Activated CD4-positive, alpha-beta T cell treated with anti-CD3 and anti-CD28 coated beads, Interleukin-2, amount 10 ng/mL, durations not matched to agents 24 days and 14 days (primary cell): ENCODE results near the gene ARHGAP29. TPM values are rescaled to one million over a fixed set of nuclear protein-coding genes. Genes with fewer than 3 reads are reported as not detected.
"Not testable (repeated sequence)": the region's sequence is repeated elsewhere in the genome, so short reads cannot be mapped to it uniquely, and the experiment has no call there.

Experiments
- DNase-seq: peaks from one replicate; pipeline ENCODE4 v3.0.0; 2022
- H3K27ac Mint-ChIP-seq: one replicate; pipeline ENCODE4 v1.8.0; 2022; ENCODE audit warnings: mild to moderate bottlenecking, mixed read lengths
- H3K27me3 Mint-ChIP-seq: one replicate; pipeline ENCODE4 v1.8.0; 2022; ENCODE audit warnings: mixed read lengths
- H3K36me3 Mint-ChIP-seq: one replicate; pipeline ENCODE4 v1.8.0; 2022; ENCODE audit warnings: low read depth, mild to moderate bottlenecking, mixed read lengths
- H3K4me1 Mint-ChIP-seq: one replicate; pipeline ENCODE4 v1.8.0; 2021; ENCODE audit warnings: mixed read lengths
- H3K4me3 Mint-ChIP-seq: one replicate; pipeline ENCODE4 v1.8.0; 2022; ENCODE audit warnings: mild to moderate bottlenecking, moderate library complexity, mixed read lengths
- H3K9me3 Mint-ChIP-seq: one replicate; pipeline ENCODE4 v1.8.0; 2021; ENCODE audit warnings: mixed read lengths
- intact Hi-C: fragments of 100-400 bp; cut with micrococcal nuclease; formaldehyde crosslinking; loops from one replicate; pipeline ENCODE4 v1.15.1; 2023
- total RNA-seq: library from RNA; stranded (reverse); gene quantifications from 2 replicates; pipeline ENCODE4 v1.2.3, GENCODE V29; 2022

The ARHGAP29 gene
- total RNA-seq, 1 donor from 2014 or later, result not detected

DNA sequence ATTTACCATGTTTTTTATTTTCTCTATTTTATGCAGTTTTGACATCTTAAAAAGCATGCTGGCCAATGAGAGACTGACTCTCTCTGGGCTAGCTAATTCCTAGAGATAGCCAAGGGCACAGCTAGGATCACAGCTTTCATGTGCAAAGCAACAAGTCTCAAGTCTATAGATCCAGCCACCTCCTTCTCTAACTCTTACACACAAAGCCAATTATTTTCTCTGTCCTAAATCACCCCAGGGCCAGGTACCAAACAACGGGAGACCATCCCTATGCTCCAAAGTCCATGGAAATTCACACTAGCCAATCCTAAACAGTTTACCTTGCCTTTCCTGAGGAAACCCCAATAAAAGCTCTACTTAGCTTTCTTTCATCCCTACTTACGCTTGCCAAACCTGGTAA is 38.0 kb downstream of the ARHGAP29 start:
- H3K27me3 Mint-ChIP-seq, result peaks cover 32% of the 10 kb centered on the region
- intact Hi-C loops, result no loop called here
- H3K9me3 Mint-ChIP-seq, result no peaks in the 10 kb centered on the region
- no peaks in the 10 kb centered on the region for H3K4me1 Mint-ChIP-seq
- H3K36me3 Mint-ChIP-seq, result no peaks in the 10 kb centered on the region
- H3K4me3 Mint-ChIP-seq, result no peak overlapping the region
- H3K27ac Mint-ChIP-seq, result no peak overlapping the region
- DNase-seq, result no peak

DNA sequence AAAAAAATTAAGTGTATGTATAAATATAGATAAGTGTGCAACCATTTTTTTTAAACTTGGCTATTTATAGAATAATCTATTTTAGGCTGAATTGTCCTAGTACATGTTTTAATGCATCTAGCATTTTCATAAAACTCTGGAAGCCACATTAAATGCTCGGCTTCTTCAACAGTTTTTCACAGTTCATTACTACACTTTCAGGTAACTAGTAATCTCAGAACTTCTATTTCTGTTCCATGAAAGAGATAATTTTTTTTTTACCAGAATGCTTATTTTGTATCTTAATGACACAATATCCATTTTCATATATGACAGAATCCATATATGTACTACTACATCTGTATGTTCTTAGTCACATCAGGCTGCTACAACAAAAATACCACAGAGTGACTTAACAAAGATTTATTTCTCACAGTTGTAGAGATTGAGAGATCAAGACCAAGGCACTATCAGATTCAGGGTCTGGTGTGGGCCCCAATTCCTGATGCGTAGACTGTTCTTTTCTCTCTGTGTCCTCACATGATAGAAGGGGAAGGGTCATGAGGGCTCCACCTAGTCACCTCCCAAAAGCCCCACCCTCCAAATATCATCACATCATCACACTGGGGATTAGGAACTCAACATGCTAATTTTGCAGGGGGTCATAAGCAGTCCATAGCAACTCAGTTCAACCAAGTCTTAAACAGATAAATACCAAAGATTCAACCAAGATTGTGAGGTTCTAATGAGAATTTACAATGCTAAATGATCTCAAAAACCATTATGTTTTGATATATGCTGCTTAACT is 43.1 kb downstream of the ARHGAP29 start:
- Mint-ChIP-seq H3K9me3 (no peaks in the 10 kb centered on the region), H3K36me3 (no peaks in the 10 kb centered on the region), H3K27me3 (peaks cover 19% of the 10 kb centered on the region), H3K27ac (no peak overlapping the region), H3K4me3 (no peak overlapping the region), H3K4me1 (no peaks in the 10 kb centered on the region)
- intact Hi-C loops, result no loop called here
- no peak for DNase-seq

DNA sequence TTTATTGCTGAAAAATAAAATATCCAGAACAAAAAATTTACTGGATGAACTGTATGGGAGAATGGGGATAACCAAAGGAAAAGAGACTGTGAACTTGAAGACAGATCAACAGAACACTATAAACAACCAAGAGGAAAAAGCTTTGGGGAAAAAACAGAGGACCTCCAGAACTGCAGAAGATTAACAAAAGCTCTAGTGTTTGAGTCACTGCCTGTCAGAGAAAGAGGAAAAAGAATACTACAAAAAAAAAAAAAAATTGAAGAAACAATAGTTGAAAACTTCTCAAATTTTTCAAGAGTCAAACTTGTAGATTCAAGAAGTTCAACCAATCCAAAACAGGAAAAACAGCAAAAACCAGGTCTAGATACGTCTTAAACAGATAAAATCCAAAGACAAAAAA is 44.3 kb downstream of the ARHGAP29 start:
- no peak overlapping the region for H3K27ac Mint-ChIP-seq
- no peak for DNase-seq
- H3K36me3 Mint-ChIP-seq, result no peaks in the 10 kb centered on the region
- no peaks in the 10 kb centered on the region for H3K4me1 Mint-ChIP-seq
- intact Hi-C loops, result no loop called here
- H3K9me3 Mint-ChIP-seq, result no peaks in the 10 kb centered on the region
- no peak overlapping the region for H3K4me3 Mint-ChIP-seq
- peaks cover 21% of the 10 kb centered on the region for H3K27me3 Mint-ChIP-seq

DNA sequence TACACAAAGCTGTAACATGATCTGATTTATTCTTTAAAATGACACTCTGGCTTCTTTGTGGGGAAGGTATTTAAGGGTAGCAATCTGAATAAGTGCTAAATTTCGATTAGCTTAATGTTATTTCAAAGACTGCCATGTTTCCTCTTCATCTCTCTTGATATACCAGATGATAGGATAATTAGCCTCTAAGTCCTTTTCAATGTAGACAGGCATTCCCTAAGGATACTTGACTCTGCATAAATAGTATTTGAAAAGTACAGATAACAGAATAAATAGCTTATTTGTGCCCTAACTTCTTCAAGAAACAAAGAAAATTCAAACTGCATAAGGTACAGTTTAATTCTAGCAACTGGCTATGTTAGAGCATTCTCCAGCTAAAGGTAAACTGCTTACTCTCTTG is 46.2 kb downstream of the ARHGAP29 start:
- no peaks in the 10 kb centered on the region for H3K36me3 Mint-ChIP-seq

DNA sequence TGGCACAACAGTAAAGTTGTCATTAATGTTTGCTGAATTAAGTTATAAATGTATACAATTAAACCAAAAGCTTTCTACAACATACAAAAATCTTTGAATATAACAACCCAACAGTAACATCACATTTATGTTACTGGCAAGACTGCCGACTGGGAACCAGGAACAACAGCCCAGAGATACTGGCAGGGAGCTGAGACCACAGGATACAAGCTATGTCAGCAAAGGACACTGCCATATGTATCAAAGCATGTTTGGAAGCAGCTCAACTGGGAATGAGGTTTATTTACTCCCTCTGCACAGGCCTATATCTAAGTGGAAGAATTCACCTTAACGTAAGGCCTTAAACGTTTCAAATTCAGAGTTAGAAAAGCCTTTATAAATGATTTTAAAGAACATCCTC is 50.4 kb downstream of the ARHGAP29 start:
- H3K27me3 Mint-ChIP-seq, result peaks cover 19% of the 10 kb centered on the region
- no peaks in the 10 kb centered on the region for H3K36me3 Mint-ChIP-seq
- no peak overlapping the region for H3K4me3 Mint-ChIP-seq
- no peak for DNase-seq
- no peaks in the 10 kb centered on the region for H3K9me3 Mint-ChIP-seq
- H3K4me1 Mint-ChIP-seq, result no peaks in the 10 kb centered on the region
- intact Hi-C loops, result no loop called here
- H3K27ac Mint-ChIP-seq, result no peak overlapping the region

More for the DNA sequence above, 46.2 kb downstream of the ARHGAP29 start:
- Mint-ChIP-seq H3K9me3 (no peaks in the 10 kb centered on the region), H3K27ac (no peak overlapping the region), H3K4me1 (no peaks in the 10 kb centered on the region), H3K4me3 (no peak overlapping the region), H3K27me3 (peaks cover 16% of the 10 kb centered on the region)
- DNase-seq, result no peak
- intact Hi-C loops, result no loop called here

DNA sequence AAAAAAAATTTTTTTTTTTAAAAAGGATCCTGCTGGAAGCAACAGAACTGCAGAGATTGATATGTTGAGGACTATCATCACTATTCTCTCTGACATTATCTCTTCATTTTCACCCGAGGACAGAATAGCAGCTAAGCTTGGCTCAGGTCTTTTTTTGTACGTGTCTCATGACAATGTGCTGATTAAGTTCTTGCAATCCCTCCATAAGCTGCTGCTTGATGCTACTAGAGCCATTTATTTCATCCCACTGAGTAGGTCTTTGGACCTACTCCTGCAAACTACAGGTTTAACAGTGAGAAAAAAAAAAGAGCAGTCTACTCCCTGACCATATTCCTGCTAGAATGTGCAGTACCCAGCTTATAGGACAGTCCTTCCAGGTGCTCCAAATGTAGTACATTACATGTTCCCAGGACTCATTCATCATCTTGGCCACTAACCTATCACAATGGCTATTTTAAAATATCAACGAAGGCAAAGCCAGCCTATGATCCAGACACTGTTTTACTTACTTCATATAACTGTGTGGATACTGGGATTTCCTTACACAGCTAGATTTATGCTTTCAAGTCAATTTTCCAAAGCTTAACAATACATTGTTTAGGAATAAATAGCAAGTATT is 54.1 kb downstream of the ARHGAP29 start:
- H3K27ac Mint-ChIP-seq, result no peak overlapping the region
- H3K4me1 Mint-ChIP-seq, result no peaks in the 10 kb centered on the region
- H3K27me3 Mint-ChIP-seq, result peaks cover 20% of the 10 kb centered on the region
- intact Hi-C loops, result no loop called here
- no peak overlapping the region for H3K4me3 Mint-ChIP-seq
- DNase-seq, result no peak
- no peaks in the 10 kb centered on the region for H3K36me3 Mint-ChIP-seq
- H3K9me3 Mint-ChIP-seq, result no peaks in the 10 kb centered on the region

DNA sequence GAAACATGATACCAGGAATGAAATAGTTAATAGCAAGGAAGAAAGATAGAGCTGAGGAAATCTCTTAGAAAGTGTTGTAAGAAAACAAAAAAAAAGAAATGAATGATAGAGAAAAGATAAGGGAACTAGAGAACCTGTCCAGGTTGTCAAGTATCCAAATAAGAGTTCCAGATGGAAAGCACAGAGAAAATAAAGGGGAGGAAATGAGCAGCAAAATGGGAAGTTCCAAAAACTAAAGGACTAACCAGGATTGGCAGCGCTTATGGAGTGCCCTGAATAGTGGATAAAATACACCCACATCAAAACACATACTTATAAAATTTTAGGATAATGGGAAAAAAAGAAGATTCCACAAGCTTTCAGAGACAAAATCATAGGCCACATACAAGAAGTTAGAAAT is 55.2 kb downstream of the ARHGAP29 start:
- no peak overlapping the region for H3K27ac Mint-ChIP-seq
- no peaks in the 10 kb centered on the region for H3K4me1 Mint-ChIP-seq
- no peak for DNase-seq
- intact Hi-C loops, result no loop called here
- no peak overlapping the region for H3K4me3 Mint-ChIP-seq
- H3K9me3 Mint-ChIP-seq, result no peaks in the 10 kb centered on the region
- peaks cover 19% of the 10 kb centered on the region for H3K27me3 Mint-ChIP-seq
- H3K36me3 Mint-ChIP-seq, result no peaks in the 10 kb centered on the region

DNA sequence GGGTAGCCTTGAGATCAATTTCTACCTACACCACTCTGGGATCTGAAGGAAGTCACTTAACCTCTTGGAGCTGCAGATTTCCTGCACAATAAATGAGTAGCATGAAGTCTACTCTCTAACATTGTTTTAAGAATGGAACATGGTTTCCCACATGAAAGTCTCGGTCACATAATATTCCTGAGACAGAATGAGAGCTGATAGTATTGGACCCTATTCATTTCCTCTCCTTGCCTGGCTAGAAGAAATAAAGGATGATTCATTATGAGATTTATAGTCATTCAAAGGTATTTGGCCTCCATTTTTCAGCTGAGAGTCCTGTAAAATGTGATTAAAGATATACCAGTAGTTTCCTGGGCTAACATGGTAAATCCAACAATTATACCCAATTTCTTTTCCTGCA is 56.7 kb downstream of the ARHGAP29 start:
- no peaks in the 10 kb centered on the region for H3K4me1 Mint-ChIP-seq
- no peak overlapping the region for H3K27ac Mint-ChIP-seq
- no peak overlapping the region for H3K4me3 Mint-ChIP-seq
- intact Hi-C loops, result no loop called here
- H3K27me3 Mint-ChIP-seq, result peaks cover 19% of the 10 kb centered on the region
- DNase-seq, result no peak
- H3K36me3 Mint-ChIP-seq, result no peaks in the 10 kb centered on the region
- no peaks in the 10 kb centered on the region for H3K9me3 Mint-ChIP-seq

DNA sequence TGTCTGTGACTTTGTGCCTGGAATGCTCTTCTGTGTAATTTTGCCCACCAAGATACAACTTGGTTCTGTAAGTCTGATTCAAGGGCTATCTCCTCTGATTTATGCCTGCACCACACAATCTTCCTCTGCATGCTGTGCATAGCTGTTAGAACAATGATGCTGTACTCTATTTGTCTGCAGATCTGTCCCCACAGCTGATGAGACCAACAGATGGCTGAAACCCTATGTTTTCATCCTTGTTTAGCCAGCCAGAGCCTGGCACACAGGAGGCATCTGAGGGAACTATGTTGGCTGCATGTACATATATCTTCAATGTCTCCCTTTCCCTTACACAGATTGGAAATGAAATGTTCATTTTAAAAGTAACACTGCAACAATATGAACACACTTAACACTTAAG is 58.5 kb downstream of the ARHGAP29 start:
- no peaks in the 10 kb centered on the region for H3K36me3 Mint-ChIP-seq
- no peak overlapping the region for H3K4me3 Mint-ChIP-seq
- no peak for DNase-seq

DNA sequence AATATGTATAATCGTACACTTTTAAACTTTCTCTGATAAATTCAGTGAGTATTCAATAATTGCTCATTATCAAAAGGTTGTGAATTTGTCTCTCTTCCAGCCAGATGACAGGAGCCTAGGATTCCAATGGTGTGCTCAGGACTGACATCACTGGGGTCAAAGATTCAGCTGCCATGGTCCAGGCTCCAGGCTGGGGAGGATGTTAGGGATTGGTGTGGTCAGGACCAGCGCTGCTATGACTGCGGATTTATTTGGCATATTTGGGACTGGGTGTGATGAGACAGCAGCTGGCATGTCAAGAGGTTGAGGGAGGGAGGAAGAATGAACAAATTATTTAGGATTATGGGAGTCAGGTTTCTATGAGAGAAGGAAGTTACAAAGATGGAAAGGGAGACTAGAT is 68.3 kb downstream of the ARHGAP29 start:
- intact Hi-C loops, result no loop called here
- H3K27ac Mint-ChIP-seq, result no peak overlapping the region
- H3K27me3 Mint-ChIP-seq, result peaks cover 5% of the 10 kb centered on the region
- no peaks in the 10 kb centered on the region for H3K9me3 Mint-ChIP-seq
- H3K36me3 Mint-ChIP-seq, result no peaks in the 10 kb centered on the region
- no peak overlapping the region for H3K4me3 Mint-ChIP-seq
- no peaks in the 10 kb centered on the region for H3K4me1 Mint-ChIP-seq
- no peak for DNase-seq

More for the DNA sequence above, 58.5 kb downstream of the ARHGAP29 start:
- intact Hi-C loops, result no loop called here
- no peak overlapping the region for H3K27ac Mint-ChIP-seq
- H3K27me3 Mint-ChIP-seq, result peaks cover 19% of the 10 kb centered on the region
- no peaks in the 10 kb centered on the region for H3K4me1 Mint-ChIP-seq
- H3K9me3 Mint-ChIP-seq, result no peaks in the 10 kb centered on the region

DNA sequence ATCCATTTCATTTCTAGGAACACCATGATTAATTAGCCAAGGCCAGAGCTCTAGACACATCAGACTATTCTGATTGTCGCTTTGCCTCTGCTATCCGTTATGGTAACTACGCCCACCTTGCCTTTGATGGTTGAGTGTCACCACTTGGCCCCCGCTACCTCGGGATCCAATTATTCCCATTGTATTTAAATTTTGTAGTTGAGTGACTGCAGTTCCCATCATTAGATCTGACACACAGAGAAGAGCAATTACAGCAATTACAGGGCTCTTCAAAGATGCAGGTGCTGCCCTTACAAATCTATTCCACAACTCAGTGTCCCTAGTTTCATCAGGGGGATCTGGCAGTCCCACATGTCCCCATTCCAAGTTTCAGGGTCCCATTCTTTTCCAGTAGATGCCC is 71.5 kb downstream of the ARHGAP29 start:
- Mint-ChIP-seq H3K27me3 (peaks cover 8% of the 10 kb centered on the region), H3K4me3 (no peak overlapping the region), H3K27ac (no peak overlapping the region), H3K9me3 (no peaks in the 10 kb centered on the region), H3K36me3 (no peaks in the 10 kb centered on the region), H3K4me1 (no peaks in the 10 kb centered on the region)
- DNase-seq, result no peak
- intact Hi-C loops, result no loop called here

DNA sequence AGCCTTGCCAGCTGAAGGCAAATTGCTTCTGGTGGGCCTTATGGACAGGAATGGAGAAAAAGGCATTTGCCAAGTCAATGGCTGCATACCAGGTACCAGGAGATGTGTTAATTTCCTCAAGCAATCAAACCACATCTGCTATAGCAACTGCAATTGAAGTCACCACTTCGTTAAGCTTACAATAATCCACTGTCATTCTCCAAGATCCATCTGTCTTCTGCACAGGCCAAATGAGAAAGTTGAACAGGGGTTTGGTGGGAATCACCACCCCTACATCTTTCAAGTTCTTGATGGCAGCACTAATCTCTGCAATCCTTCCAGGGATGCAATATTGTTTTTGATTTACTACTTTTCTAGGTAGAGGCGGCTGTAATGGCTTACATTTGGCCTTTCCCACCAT is 72.5 kb downstream of the ARHGAP29 start:
- H3K9me3 Mint-ChIP-seq, DNase-seq, intact Hi-C loops, H3K4me1 Mint-ChIP-seq, H3K27me3 Mint-ChIP-seq, H3K36me3 Mint-ChIP-seq, H3K27ac Mint-ChIP-seq, H3K4me3 Mint-ChIP-seq: not testable (repeated sequence)

DNA sequence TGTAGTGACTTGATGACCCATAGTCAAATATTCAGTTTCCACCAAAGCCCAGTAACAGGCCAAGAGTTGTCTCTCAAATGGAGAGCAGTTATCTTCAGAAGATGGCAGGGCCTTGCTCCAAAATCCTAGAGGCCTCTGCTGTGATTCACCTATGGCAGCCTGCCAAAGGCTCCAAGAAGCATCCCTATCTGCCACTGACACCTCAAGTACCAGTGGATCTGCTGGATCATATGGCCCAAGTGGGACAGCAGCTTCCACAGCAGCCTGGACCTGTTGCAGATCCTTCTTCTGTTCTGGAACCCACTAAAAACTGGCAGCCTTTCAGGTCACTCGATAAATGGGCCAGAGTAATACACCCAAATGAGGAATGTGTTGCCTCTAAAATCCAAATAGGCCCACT is 73.3 kb downstream of the ARHGAP29 start:
- H3K4me1 Mint-ChIP-seq, H3K27ac Mint-ChIP-seq, H3K4me3 Mint-ChIP-seq, H3K27me3 Mint-ChIP-seq, H3K9me3 Mint-ChIP-seq, H3K36me3 Mint-ChIP-seq, DNase-seq, intact Hi-C loops: not testable (repeated sequence)

DNA sequence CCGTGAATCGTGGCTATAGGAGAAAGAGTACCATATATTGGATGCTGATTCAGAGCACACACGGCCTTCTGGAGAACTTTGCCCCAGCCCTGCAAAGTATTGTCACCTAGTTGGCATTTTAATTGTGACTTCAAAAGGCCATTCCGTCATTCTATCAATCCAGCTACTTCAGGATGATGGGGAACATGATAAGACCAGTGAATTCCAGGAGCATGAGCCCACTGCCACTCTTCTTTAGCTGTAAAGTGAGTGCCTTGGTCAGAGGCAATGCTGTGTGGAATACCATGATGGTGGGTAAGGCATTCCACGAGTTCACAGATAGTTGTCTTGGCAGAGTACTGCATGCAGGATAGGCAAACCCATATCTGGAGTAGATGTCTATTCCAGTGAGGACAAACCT is 74.1 kb downstream of the ARHGAP29 start:
- H3K27me3 Mint-ChIP-seq, H3K27ac Mint-ChIP-seq, DNase-seq, H3K4me3 Mint-ChIP-seq, intact Hi-C loops, H3K4me1 Mint-ChIP-seq, H3K9me3 Mint-ChIP-seq, H3K36me3 Mint-ChIP-seq: not testable (repeated sequence)

DNA sequence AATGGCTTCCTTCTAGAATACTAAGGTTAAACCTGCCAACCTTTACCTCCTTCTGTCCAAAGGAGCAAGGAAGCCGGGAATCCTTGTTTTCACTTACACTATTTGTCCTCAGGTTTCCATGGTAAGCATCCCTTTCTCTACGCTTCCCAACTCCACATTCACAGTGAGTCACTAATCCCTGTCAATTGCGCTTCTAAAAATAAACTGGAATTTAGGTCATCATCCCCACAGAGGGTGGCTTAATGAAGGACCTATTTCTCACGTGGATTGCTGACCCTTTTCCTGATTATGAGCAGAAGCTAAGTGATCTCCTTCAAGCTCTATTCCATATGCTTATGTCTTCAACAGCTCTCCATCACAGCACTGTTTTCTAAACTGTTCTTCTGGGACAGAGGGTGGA is 76.6 kb downstream of the ARHGAP29 start:
- no peak overlapping the region for H3K27ac Mint-ChIP-seq
- H3K9me3 Mint-ChIP-seq, result no peaks in the 10 kb centered on the region
- no peak overlapping the region for H3K4me3 Mint-ChIP-seq
- no peaks in the 10 kb centered on the region for H3K4me1 Mint-ChIP-seq
- DNase-seq, result no peak
- H3K36me3 Mint-ChIP-seq, result no peaks in the 10 kb centered on the region
- intact Hi-C loops, result no loop called here
- peaks cover 9% of the 10 kb centered on the region for H3K27me3 Mint-ChIP-seq
